ENCODE data around the gene SCNN1A.

Gene SCNN1A

DNA sequence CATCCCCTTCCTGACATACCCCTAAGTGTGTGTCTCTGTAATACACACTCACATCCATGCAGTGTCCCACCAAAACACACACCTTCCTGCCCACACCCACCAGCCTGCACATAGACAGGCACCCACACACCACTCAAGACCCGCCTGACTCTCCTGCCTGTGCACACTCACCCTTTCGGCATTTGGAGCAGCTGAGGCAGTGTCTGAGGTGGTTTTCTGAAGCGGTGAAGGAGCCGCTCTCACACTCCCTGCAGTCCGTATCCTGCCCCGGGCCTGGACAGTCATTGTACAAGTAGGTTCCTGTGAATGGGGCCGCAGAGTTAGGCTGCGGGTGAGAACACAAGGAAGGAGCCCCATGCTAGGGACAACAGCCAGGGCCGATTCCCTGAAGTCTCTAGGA lies 41.8 kb downstream of the SCNN1A start:
- Histone ChIP-seq H3K27ac (ENCODE audit: poor library complexity, severe bottlenecking) (peak overlapping the region; percentile 97), H3K27me3 (ENCODE audit: insufficient read depth, poor library complexity, severe bottlenecking) (no peaks in the 10 kb centered on the region), H3K4me3 (ENCODE audit: severe bottlenecking) (no peak overlapping the region), H3K36me3 (ENCODE audit: low read depth) (peaks cover 68% of the 10 kb centered on the region), H3K4me1 (ENCODE audit: insufficient read depth, poor library complexity, severe bottlenecking) (peaks cover 58% of the 10 kb centered on the region), H3K9me3 (ENCODE audit: severe bottlenecking) (no peaks in the 10 kb centered on the region)
- DNase-seq (ENCODE audit: low spot score) (peak; percentile 84), ATAC-seq (ENCODE audit: low read depth) (peak; percentile 26)
- no peak for TF ChIP-seq CTCF (IDR thresholded peaks at IDR 0.05; ENCODE audit: poor library complexity, severe bottlenecking)

DNA sequence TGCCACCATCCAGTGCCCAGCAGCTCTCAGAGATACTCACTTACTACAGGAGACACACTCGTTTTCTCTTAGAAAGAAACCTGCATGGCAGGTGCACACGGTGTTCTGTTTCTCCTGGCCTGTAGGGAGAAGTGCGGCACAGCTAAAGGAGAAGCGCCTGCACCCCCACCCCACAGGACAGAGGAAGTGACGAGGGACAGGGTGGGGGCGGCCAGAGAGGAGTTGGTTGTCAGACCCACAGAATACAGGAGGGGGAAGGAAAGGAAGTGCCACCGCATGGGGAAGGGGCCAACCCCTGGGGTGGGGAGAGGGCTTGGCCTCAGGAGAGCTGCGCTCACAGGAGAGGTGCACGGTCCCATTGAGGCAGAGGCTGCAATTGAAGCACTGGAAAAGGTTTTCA lies 42.3 kb downstream of the SCNN1A start:
- DNase-seq (ENCODE audit: low spot score) (no peak), ATAC-seq (ENCODE audit: low read depth) (no peak)
- no peaks in the 10 kb centered on the region for H3K9me3 ChIP-seq (ENCODE audit: severe bottlenecking)
- H3K4me1 ChIP-seq (ENCODE audit: insufficient read depth, poor library complexity, severe bottlenecking): peaks cover 52% of the 10 kb centered on the region
- H3K36me3 ChIP-seq (ENCODE audit: low read depth): peaks cover 73% of the 10 kb centered on the region
- no peaks in the 10 kb centered on the region for H3K27me3 ChIP-seq (ENCODE audit: insufficient read depth, poor library complexity, severe bottlenecking)
- no peak for TF ChIP-seq CTCF (IDR thresholded peaks at IDR 0.05; ENCODE audit: poor library complexity, severe bottlenecking)
- H3K4me3 ChIP-seq (ENCODE audit: severe bottlenecking): no peak overlapping the region
- H3K27ac ChIP-seq (ENCODE audit: poor library complexity, severe bottlenecking): peak overlapping the region; percentile 97

DNA sequence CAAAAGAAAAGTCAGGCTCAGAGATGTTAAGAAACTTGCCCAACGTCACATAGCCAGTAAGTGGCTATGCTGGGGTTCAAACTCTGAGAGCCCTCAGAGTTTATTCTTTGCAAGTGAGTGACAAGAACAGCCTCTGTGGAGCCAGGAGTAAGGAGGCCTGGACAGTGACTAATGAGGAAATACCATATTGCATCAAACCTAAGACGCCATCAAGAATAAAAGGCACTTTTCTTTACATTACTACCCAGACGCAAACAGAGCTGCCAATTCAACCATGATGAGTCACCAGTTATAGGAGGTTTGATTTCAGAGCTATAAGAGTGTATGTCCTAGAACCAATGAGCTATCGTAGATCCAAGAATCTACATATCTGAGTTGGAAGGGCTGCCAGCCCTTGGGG lies 42.9 kb downstream of the SCNN1A start:
- ATAC-seq (ENCODE audit: low read depth) (peak; percentile 55), DNase-seq (ENCODE audit: low spot score) (no peak)
- Histone ChIP-seq H3K9me3 (ENCODE audit: severe bottlenecking) (no peaks in the 10 kb centered on the region), H3K36me3 (ENCODE audit: low read depth) (peaks cover 75% of the 10 kb centered on the region), H3K27me3 (ENCODE audit: insufficient read depth, poor library complexity, severe bottlenecking) (no peaks in the 10 kb centered on the region), H3K4me3 (ENCODE audit: severe bottlenecking) (no peak overlapping the region), H3K4me1 (ENCODE audit: insufficient read depth, poor library complexity, severe bottlenecking) (peaks cover 48% of the 10 kb centered on the region), H3K27ac (ENCODE audit: poor library complexity, severe bottlenecking) (peak overlapping the region; percentile 97)
- no peak for TF ChIP-seq CTCF (IDR thresholded peaks at IDR 0.05; ENCODE audit: poor library complexity, severe bottlenecking)

- no peak overlapping the region for H3K4me3 ChIP-seq (ENCODE audit: severe bottlenecking)
These were observed 44.2 kb downstream of the SCNN1A start for GRCh38 chr12:6330999-6331714.

More at GRCh38 chr12:6330999-6331714, 44.2 kb downstream of the SCNN1A start:
- H3K27ac ChIP-seq (ENCODE audit: poor library complexity, severe bottlenecking): peak overlapping the region; percentile 97
- H3K4me1 ChIP-seq (ENCODE audit: insufficient read depth, poor library complexity, severe bottlenecking): peaks cover 39% of the 10 kb centered on the region
- no peak for DNase-seq (ENCODE audit: low spot score)
- H3K9me3 ChIP-seq (ENCODE audit: severe bottlenecking): no peaks in the 10 kb centered on the region
- ATAC-seq (ENCODE audit: low read depth): no peak
- peaks cover 79% of the 10 kb centered on the region for H3K36me3 ChIP-seq (ENCODE audit: low read depth)
- TF ChIP-seq CTCF (IDR thresholded peaks at IDR 0.05; ENCODE audit: poor library complexity, severe bottlenecking): no peak
- H3K27me3 ChIP-seq (ENCODE audit: insufficient read depth, poor library complexity, severe bottlenecking): no peaks in the 10 kb centered on the region

Measured in RWPE2 (cell line).